IMR-90 (cell line): ENCODE data around the gene ATP6AP1. TPM values are rescaled to one million over a fixed set of nuclear protein-coding genes. Genes with fewer than 3 reads are reported as not detected.

Experiments
- ATAC-seq: fragments of 200-7000 bp; cut with Tn5 transposase; 2 replicates; pipeline ENCODE4 v1.9.1; 2020; ENCODE audit warnings: low read depth, mild to moderate bottlenecking, moderate library complexity
- BruUV-seq: library from RNA; stranded (reverse); fragments of 400-500 nt; replicated peaks from 2 replicates; lab custom pipeline; 2021; lab: Mats Ljungman, UMichigan
- CTCF ChIA-PET: fragments of 300-600 bp; formaldehyde crosslinking; extraction: SDS; loops from one replicate; lab custom pipeline; 2021; ENCODE audit warnings: antibody characterized with exemption; lab: Yijun Ruan, JAX
- POLR2A ChIA-PET: fragments of 300-600 bp; sonication (Branson Sonifier 250); formaldehyde crosslinking; loops from one replicate; lab custom pipeline; 2022; ENCODE audit warnings: antibody characterized with exemption; ENCODE audit not compliant: unreplicated experiment; lab: Charles Lee
- DNase-seq: peaks from one replicate; pipeline ENCODE4 v3.0.0; 2013
- H2AFZ ChIP-seq: replicated peaks from 2 replicates; pipeline ENCODE3; 2013; ENCODE audit warnings: low read length, mild to moderate bottlenecking; ENCODE audit not compliant: poor library complexity
- H2AK5ac ChIP-seq: 2 replicates; pipeline ENCODE4 v1.6.1; 2013; ENCODE audit warnings: low read depth, low read length, inconsistent platforms
- H2AK9ac ChIP-seq: replicated peaks from 2 replicates; pipeline ENCODE3; 2013; ENCODE audit warnings: mild to moderate bottlenecking, low read depth, low read length, moderate library complexity; ENCODE audit not compliant: poor library complexity
- H2BK120ac ChIP-seq: 2 replicates; pipeline ENCODE4 v1.6.1; 2013; ENCODE audit warnings: low read depth, low read length, inconsistent platforms
- H2BK15ac ChIP-seq: 3 replicates; pipeline ENCODE4 v1.6.1; 2013; ENCODE audit warnings: low read depth, low read length, inconsistent platforms
- H2BK20ac ChIP-seq: 2 replicates; pipeline ENCODE4 v1.6.1; 2013; ENCODE audit warnings: low read depth, mild to moderate bottlenecking, inconsistent platforms, low read length, moderate library complexity
- H2BK5ac ChIP-seq: 2 replicates; pipeline ENCODE4 v1.6.1; 2013; ENCODE audit warnings: mild to moderate bottlenecking, low read depth, low read length, inconsistent platforms; ENCODE audit not compliant: poor library complexity, severe bottlenecking
- H3K14ac ChIP-seq: replicated peaks from 2 replicates; pipeline ENCODE4 v1.6.1; 2013; ENCODE audit warnings: low read depth, low read length, inconsistent platforms
- H3K18ac ChIP-seq: 2 replicates; pipeline ENCODE4 v1.6.1; 2013; ENCODE audit warnings: low read depth, low read length, control low read depth
- H3K23ac ChIP-seq: 2 replicates; pipeline ENCODE4 v1.6.1; 2013; ENCODE audit warnings: low read depth, low read length, inconsistent platforms
- H3K27ac ChIP-seq: 2 replicates; pipeline ENCODE4 v1.5.1; 2013; ENCODE audit warnings: mild to moderate bottlenecking, control low read depth, low read length; ENCODE audit not compliant: insufficient read depth
- H3K27me3 ChIP-seq: 2 replicates; pipeline ENCODE4 v1.6.1; 2013; ENCODE audit warnings: low read length; ENCODE audit not compliant: control insufficient read depth, insufficient read depth
- H3K36me3 ChIP-seq: 2 replicates; pipeline ENCODE4 v1.6.1; 2013; ENCODE audit warnings: low read length, mixed read lengths; ENCODE audit not compliant: control insufficient read depth, insufficient read depth
- H3K4ac ChIP-seq: 2 replicates; pipeline ENCODE4 v1.6.1; 2013; ENCODE audit warnings: low read depth, low read length, inconsistent platforms
- H3K4me1 ChIP-seq: 2 replicates; pipeline ENCODE4 v1.6.1; 2013; ENCODE audit warnings: low read length, mixed read lengths; ENCODE audit not compliant: control insufficient read depth, insufficient read depth
- H3K4me2 ChIP-seq: 2 replicates; pipeline ENCODE4 v1.6.1; 2013; ENCODE audit warnings: low read depth, mild to moderate bottlenecking, control low read depth, low read length, moderate library complexity
- H3K4me3 ChIP-seq: 2 replicates; pipeline ENCODE4 v1.5.1; 2013; ENCODE audit warnings: low read depth, mild to moderate bottlenecking, control low read depth, low read length, moderate library complexity; ENCODE audit not compliant: insufficient read depth
- H3K56ac ChIP-seq: 2 replicates; pipeline ENCODE4 v1.6.1; 2013; ENCODE audit warnings: low read length, inconsistent platforms; ENCODE audit not compliant: insufficient read depth; ENCODE audit errors: extremely low read depth
- H3K79me1 ChIP-seq, 2 experiments: 2 replicates each; pipeline ENCODE4 v1.6.1; 2013; ENCODE audit warnings: low read length in 2 of 2, inconsistent platforms in 1 of 2, low read depth in 1 of 2
- H3K9ac ChIP-seq: 2 replicates; pipeline ENCODE4 v1.6.1; 2013; ENCODE audit warnings: low read depth, low read length, control low read depth
- H3K9me1 ChIP-seq: 2 replicates; pipeline ENCODE4 v1.6.1; 2013; ENCODE audit warnings: low read length, inconsistent platforms; ENCODE audit not compliant: insufficient read depth
- H3K9me3 ChIP-seq: 2 replicates; pipeline ENCODE4 v1.6.1; 2013; ENCODE audit warnings: low read length; ENCODE audit not compliant: control insufficient read depth, insufficient read depth
- H4K20me1 ChIP-seq: 2 replicates; pipeline ENCODE4 v1.6.1; 2013; ENCODE audit warnings: low read length, inconsistent platforms; ENCODE audit not compliant: insufficient read depth
- H4K5ac ChIP-seq: 2 replicates; pipeline ENCODE4 v1.6.1; 2013; ENCODE audit warnings: mild to moderate bottlenecking, low read depth, low read length, control low read depth
- H4K8ac ChIP-seq, 2 experiments: 2 replicates each; pipeline ENCODE4 v1.6.1; 2013; ENCODE audit warnings: low read depth in 2 of 2, low read length in 2 of 2, control low read depth in 1 of 2, inconsistent platforms in 1 of 2
- H4K91ac ChIP-seq: 2 replicates; pipeline ENCODE4 v1.6.1; 2013; ENCODE audit warnings: low read depth, low read length, inconsistent platforms; ENCODE audit not compliant: insufficient read depth
- BHLHE40 ChIP-seq: fragments of 150-350 bp; IDR thresholded peaks from 2 replicates; pipeline ENCODE4 v1.6.1; 2016; ENCODE audit warnings: mild to moderate bottlenecking, low read depth, low read length
- CEBPB ChIP-seq: IDR thresholded peaks from 2 replicates; pipeline ENCODE4 v1.6.1; 2012; ENCODE audit warnings: low read depth, low read length, improper control_type of control experiment
- CHD1 ChIP-seq: IDR thresholded peaks from 2 replicates; pipeline ENCODE4 v1.6.1; 2012; ENCODE audit warnings: low read depth, low read length, improper control_type of control experiment
- CTCF ChIP-seq: conservative IDR thresholded peaks from 2 replicates; pipeline ENCODE4 v1.5.1; 2012; ENCODE audit warnings: mild to moderate bottlenecking, low read depth, low read length, improper control_type of control experiment
- FOS ChIP-seq: fragments of 150-350 bp; IDR thresholded peaks from 2 replicates; pipeline ENCODE4 v1.6.1; 2016; ENCODE audit warnings: low read depth, low read length
- MAFK ChIP-seq: IDR thresholded peaks from 2 replicates; pipeline ENCODE4 v1.6.1; 2012; ENCODE audit warnings: low read depth, low read length, improper control_type of control experiment
- MAZ ChIP-seq: IDR thresholded peaks from 2 replicates; pipeline ENCODE4 v1.6.1; 2012; ENCODE audit warnings: low read depth, mild to moderate bottlenecking, low read length, improper control_type of control experiment, moderate library complexity, borderline replicate concordance
- MXI1 ChIP-seq: IDR thresholded peaks from 2 replicates; pipeline ENCODE4 v1.6.1; 2012; ENCODE audit warnings: low read depth, mild to moderate bottlenecking, low read length, moderate library complexity, borderline replicate concordance
- NFE2L2 ChIP-seq: fragments of 150-350 bp; IDR thresholded peaks from 2 replicates; pipeline ENCODE4 v1.6.1; 2016; ENCODE audit warnings: low read depth, mild to moderate bottlenecking, low read length
- POLR2A ChIP-seq: IDR thresholded peaks from 2 replicates; pipeline ENCODE4 v1.6.1; 2012; ENCODE audit warnings: mild to moderate bottlenecking, low read depth, low read length
- RAD21 ChIP-seq: IDR thresholded peaks from 2 replicates; pipeline ENCODE4 v1.6.1; 2012; ENCODE audit warnings: low read length, improper control_type of control experiment
- RCOR1 ChIP-seq: IDR thresholded peaks from 2 replicates; pipeline ENCODE4 v1.6.1; 2012; ENCODE audit warnings: mild to moderate bottlenecking, low read length, improper control_type of control experiment; ENCODE audit not compliant: insufficient replicate concordance
- RFX5 ChIP-seq: IDR thresholded peaks from 2 replicates; pipeline ENCODE4 v1.8.0; 2012; ENCODE audit warnings: low read depth, mild to moderate bottlenecking, low read length, moderate library complexity
- SMC3 ChIP-seq: fragments of 150-350 bp; IDR thresholded peaks from 2 replicates; pipeline ENCODE4 v1.6.1; 2016; ENCODE audit warnings: low read depth, mild to moderate bottlenecking, antibody characterized with exemption, low read length, moderate library complexity
- WGBS, 2 experiments: methylation state at CpG; one replicate each; pipeline versions ENCODE4 v1.1.5 to v1.1.7; 2013; ENCODE audit warnings: missing lambda C conversion rate in 2 of 2; ENCODE audit not compliant: insufficient read length in 1 of 2; ENCODE audit errors: extremely low coverage in 2 of 2; 5-methylcytosine and 5-hydroxymethylcytosine counted together
- dilution Hi-C: fragments of 300-500 bp; cut with HindIII; formaldehyde crosslinking; loops from one replicate; pipeline ENCODE4 v1.14.3; 2018; ENCODE audit warnings: low sequenced_read_pairs; ENCODE audit not compliant: unreplicated experiment
- in situ Hi-C: fragments of 300-500 bp; cut with MboI; formaldehyde crosslinking; loops from 3 replicates; pipeline ENCODE4 v1.14.3; 2019; ENCODE audit warnings: low sequenced_read_pairs, inconsistent platforms, mixed read lengths
- intact Hi-C: fragments of 100-400 bp; cut with micrococcal nuclease; formaldehyde crosslinking; loops from 2 replicates; pipeline ENCODE4 v1.10.0; 2022
- polyA plus RNA-seq, 3 experiments: library from polyadenylated mRNA; depleted of rRNA; stranded (reverse); fragments of >200 nt; gene quantifications; 2 replicates each; pipeline ENCODE4 v1.2.3, GENCODE V29; 2012; ENCODE audit warnings: low replicate concordance in 1 of 3
- total RNA-seq: library from RNA; depleted of rRNA; stranded (reverse); fragments of >200 nt; gene quantifications from 2 replicates; pipeline ENCODE4 v1.2.3, GENCODE V29; 2012
- TF ChIP-seq, protein P1 (sequence below): fragments of 150-350 bp; IDR thresholded peaks from 2 replicates; pipeline ENCODE4 v1.6.1; 2016; ENCODE audit warnings: low read depth, mild to moderate bottlenecking, low read length, moderate library complexity, borderline replicate concordance
- TF ChIP-seq, protein P2 (sequence below): fragments of 150-350 bp; IDR thresholded peaks from 2 replicates; pipeline ENCODE4 v1.6.1; 2017; ENCODE audit warnings: mild to moderate bottlenecking, antibody characterized with exemption, low read length, low read depth

ATP6AP1 gene
- total and polyA plus RNA-seq, 2 of the 4 experiments (the other 2 are of a cell fraction), result 13.8 to 96.7 TPM

DNA sequence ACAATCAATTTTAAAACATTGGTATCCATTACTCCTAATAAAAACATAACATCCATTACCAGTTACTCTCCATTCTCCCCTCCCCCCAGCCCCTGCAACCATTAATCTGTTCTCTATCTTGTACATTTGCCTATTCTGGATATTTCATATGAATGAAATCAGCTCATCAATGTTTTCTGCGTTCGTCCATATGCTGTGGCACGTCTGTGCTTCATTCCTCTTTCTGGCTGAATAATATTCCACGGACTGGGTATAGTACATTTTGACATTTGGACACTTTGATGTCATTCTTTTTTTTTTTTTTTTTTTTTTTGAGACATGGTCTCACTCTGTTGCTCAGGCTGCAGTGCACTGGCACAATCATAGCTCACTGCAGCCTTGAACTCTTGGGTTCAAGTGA is 24.6 kb upstream of the ATP6AP1 start:
- H2AFZ ChIP-seq, result no peak overlapping the region
- no peak overlapping the region for H4K8ac ChIP-seq
- no peak for DNase-seq
- no peak overlapping the region for H4K5ac ChIP-seq
- H3K4me1 ChIP-seq, result peaks cover 5% of the 10 kb centered on the region
- no peak overlapping the region for H4K91ac ChIP-seq
- no peak overlapping the region for H2BK15ac ChIP-seq
- H3K9ac ChIP-seq, result no peak overlapping the region
- ATAC-seq, result no peak
- H3K27me3 ChIP-seq, result no peaks in the 10 kb centered on the region
- H3K9me3 ChIP-seq, result no peaks in the 10 kb centered on the region
- H3K23ac ChIP-seq, result no peak overlapping the region
- ChIA-PET POLR2A (no interaction called here), CTCF (no interaction called here)
- no peak overlapping the region for H3K4me3 ChIP-seq
- peaks cover 11 to 27% of the 10 kb centered on the region in 2 experiments for H3K79me1 ChIP-seq
- no CpG with 5 or more reads among the region's 4 CpGs for WGBS, 2 experiments
- no peak overlapping the region for H3K27ac ChIP-seq
- H2AK5ac ChIP-seq, result no peak overlapping the region
- no peak overlapping the region for H3K4me2 ChIP-seq
- in situ Hi-C loops (no loop called here), dilution Hi-C loops (no loop called here), intact Hi-C loops (no loop called here)
- no peak overlapping the region for H2BK120ac ChIP-seq
- H3K4ac ChIP-seq, result no peak overlapping the region
- no peaks in the 10 kb centered on the region for H3K9me1 ChIP-seq
- H2BK20ac ChIP-seq, result no peak overlapping the region
- no peak overlapping the region for H2BK5ac ChIP-seq
- H3K56ac ChIP-seq, result no peak overlapping the region
- peaks cover 21% of the 10 kb centered on the region for H3K36me3 ChIP-seq
- no peak overlapping the region for H2AK9ac ChIP-seq
- no TSS peak for BruUV-seq
- TF ChIP-seq CEBPB (no peak), RCOR1 (no peak), MAFK (no peak), RAD21 (no peak), CHD1 (no peak), SMC3 (no peak), POLR2A (no peak), BHLHE40 (no peak), FOS (no peak), NFE2L2 (no peak), MXI1 (no peak), CTCF (no peak), MAZ (no peak), RFX5 (no peak)
- TF ChIP-seq, protein P1, sequence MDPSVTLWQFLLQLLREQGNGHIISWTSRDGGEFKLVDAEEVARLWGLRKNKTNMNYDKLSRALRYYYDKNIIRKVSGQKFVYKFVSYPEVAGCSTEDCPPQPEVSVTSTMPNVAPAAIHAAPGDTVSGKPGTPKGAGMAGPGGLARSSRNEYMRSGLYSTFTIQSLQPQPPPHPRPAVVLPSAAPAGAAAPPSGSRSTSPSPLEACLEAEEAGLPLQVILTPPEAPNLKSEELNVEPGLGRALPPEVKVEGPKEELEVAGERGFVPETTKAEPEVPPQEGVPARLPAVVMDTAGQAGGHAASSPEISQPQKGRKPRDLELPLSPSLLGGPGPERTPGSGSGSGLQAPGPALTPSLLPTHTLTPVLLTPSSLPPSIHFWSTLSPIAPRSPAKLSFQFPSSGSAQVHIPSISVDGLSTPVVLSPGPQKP, result no peak
- TF ChIP-seq, protein P2, sequence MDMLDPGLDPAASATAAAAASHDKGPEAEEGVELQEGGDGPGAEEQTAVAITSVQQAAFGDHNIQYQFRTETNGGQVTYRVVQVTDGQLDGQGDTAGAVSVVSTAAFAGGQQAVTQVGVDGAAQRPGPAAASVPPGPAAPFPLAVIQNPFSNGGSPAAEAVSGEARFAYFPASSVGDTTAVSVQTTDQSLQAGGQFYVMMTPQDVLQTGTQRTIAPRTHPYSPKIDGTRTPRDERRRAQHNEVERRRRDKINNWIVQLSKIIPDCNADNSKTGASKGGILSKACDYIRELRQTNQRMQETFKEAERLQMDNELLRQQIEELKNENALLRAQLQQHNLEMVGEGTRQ, result no peak
- peaks cover 37% of the 10 kb centered on the region for H4K20me1 ChIP-seq
- no peak overlapping the region for H3K18ac ChIP-seq
- H3K14ac ChIP-seq, result no peak overlapping the region
